ENCODE results near the gene ZNF497.
"Not testable (repeated sequence)": the region's sequence is repeated elsewhere in the genome, so short reads cannot be mapped to it uniquely, and the experiment has no call there.

Gene ZNF497

GRCh38 chr19:58366585-58367430 is 4.3 kb upstream of the ZNF497 start:
- DNase-seq = no peak

DNA sequence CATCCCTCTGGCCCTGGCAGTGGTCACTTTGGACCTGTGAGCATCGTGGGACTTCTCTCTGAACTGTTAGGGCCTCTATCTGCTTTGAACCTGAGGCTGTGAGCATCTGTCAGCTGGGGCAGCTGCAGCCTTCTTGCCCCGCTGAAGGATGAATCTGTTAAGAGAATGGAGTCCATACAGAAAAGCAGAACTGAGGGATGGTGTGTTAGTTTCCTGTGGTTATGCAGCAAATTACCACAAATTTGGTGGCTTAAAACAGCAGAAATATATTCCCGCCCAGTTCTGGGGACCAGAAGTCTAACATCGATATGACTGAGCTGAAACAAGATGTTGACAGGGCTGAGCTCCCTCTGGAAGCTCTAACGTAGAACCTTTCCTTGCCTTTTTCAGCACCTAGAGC is 1.6 kb upstream of the ZNF497 start:
- DNase-seq = no peak

GRCh38 chr19:58361900-58362271 is 665 bp downstream of the ZNF497 start:
- DNase-seq = peak; percentile 32

GRCh38 chr19:58357481-58358145 is 4.9 kb downstream of the ZNF497 start:
- DNase-seq = no peak

DNA sequence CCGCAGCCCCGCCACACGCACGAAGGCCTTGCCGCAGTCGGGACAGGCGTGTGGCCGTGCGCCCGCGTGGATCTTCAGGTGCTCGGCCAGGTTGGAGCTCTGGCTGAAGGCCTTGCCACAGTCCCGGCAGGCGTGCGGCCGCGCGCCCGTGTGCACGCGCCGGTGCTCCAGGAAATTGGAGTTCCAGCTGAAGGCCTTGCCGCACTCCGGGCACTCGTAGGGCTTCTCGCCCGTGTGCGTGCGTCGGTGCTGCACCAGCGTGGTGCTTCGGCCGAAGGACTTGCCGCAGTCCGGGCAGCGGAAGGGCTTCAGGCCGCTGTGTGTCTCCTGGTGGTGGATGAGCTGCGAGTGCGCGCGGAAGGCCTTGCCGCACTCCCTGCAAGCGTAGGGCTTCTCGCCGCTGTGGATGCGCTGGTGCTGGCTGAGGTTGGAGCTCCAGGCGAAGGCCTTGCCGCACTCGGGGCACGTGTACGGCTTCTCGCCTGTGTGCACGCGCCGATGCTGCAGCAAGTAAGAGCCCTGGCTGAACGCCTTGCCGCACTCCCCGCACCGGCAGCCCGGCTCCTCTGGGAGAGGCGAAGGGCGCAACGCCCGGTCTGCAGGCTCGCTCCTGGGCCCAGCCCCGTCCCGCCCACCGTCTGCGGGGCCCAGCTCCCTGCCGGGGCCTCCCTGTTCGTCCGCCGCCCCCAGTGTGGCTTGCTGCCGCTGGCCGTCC is 5.6 kb downstream of the ZNF497 start:
- DNase-seq = no peak

- DNase-seq = no peak
Measured at GRCh38 chr19:58355908-58356765, 6.4 kb downstream of the ZNF497 start.

DNA sequence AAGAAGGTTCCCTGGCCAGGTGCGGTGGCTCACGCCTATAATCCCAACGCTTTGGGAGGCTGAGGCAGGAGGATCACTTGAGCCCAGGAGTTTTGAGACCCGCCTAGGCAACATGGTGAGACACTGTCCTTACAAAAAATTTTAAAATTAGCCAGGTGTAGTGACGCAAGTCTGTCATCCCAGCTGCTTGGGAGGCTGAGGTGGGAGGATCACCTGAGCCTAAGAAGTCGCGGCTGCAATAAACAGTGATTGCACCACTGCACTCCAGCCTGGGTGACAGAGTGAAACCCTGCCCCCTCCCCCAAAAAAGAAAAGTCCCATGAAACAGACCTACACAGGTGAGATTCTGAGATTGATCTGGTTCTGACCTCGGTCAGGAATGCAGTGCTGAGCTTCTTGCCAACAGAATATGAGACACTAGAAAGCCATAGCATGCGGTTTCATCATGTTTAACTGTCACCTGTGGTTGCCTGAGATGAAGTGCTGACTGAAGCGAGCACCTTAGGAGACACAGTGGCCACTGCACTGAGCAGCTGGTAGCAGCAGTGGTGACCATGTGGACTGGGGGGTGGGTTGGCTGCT is 7.2 kb downstream of the ZNF497 start:
- no peak for DNase-seq

GRCh38 chr19:58354478-58355030 is 8.0 kb downstream of the ZNF497 start:
- DNase-seq = no peak

DNA sequence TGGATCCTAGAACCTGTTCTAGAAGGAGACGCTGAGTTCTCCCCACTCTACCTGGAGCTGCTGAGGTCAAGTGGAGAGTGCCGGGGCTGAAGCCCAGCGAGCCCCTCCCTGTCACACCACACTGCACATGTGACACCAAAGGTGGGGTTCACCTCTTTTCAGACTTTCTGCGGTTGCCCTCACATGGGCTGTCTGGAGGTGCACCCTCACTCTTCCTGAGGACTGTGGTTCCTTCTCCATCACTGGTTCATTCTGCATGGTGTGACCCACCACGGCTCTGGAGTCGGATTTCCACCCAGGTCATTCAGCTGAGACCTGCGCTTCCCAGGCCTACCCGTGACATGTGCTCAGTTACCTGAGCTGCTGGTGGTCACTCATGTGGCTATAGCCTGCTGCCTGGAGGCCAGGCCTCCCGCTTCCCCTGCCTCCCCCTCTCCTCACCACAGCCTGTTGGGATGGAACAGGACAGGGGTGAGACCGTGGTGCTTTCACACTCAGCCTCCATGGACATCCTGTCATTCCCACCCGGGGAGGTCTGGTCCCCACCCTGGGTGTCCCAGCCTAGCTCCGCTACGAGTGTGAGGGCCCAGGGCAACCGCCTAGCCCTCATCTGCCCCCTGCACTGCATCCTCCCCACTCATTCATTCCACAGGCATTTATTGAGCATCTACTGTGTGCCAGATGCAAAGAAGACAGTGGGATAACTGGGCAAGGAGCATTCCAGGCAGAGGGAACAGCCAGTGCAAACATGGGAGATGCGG is 8.7 kb downstream of the ZNF497 start:
- no peak for DNase-seq

DNA sequence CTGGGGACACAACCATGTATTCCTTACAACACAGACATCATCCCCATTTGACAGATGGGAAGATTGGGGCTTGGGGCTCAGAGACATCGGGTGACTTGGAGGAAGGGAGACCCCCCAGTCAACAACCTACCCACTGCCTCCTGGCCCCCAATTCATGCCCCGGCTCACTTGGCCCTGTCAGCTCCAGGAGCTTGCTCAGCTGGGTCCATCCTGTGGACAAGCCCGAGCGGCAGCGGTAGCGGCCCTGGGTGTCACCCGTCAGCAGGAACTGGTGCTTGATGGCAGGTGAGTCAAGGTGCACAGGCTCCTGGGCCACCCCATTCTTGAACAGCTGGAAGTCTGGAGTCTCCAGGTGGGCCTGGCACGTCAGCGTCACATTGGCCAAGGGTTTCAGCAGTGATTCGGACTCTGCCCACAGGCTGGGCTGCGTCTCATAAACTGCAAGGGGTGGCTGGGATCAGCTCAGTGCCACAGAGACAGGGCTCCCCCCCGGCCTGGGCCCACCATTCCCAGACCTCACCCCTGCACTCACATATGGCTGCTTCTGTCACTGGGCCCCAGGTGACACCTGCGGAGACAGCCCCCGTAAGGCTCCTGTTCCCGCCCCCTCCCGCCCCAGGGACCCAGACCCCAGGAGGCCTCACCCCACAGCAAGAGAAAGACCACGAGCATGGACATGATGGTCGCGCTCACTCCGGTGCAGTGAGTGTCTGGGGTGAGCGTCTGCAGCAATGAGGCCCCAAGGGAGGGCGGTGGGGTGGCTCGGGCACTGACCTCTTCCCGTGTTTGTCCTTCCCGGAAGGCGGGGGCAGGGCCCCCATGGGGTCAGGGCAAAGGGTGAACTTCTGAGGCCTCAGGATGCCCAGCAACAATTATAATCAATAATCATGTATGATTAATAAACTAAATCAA is 9.5 kb downstream of the ZNF497 start, which contains the start of gene A1BG:
Gene A1BG, minus strand, starts transcription at position 733 of the 912 bp plus-strand sequence. Its CDS starts 55 bp downstream, at position 678.
- DNase-seq = no peak

- DNase-seq = no peak
Measured at GRCh38 chr19:58351990-58352755, 10.4 kb downstream of the ZNF497 start.

DNA sequence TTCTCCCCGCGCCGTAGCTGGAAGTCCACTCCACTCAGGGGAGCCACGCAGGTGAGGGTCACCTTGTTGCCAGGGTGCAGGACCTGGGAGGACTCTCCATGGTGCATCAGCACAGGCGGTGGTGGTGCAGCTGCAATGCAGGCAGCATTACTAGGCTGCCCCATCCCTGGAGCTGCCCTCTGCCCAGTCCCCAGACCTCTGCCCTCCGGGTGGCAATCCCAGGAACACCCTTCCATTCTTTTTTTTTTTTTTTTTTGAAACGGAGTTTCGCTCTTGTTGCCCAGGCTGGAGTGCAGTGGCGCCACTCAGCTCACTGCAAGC is 11.0 kb downstream of the ZNF497 start:
- no peak for DNase-seq

DNA sequence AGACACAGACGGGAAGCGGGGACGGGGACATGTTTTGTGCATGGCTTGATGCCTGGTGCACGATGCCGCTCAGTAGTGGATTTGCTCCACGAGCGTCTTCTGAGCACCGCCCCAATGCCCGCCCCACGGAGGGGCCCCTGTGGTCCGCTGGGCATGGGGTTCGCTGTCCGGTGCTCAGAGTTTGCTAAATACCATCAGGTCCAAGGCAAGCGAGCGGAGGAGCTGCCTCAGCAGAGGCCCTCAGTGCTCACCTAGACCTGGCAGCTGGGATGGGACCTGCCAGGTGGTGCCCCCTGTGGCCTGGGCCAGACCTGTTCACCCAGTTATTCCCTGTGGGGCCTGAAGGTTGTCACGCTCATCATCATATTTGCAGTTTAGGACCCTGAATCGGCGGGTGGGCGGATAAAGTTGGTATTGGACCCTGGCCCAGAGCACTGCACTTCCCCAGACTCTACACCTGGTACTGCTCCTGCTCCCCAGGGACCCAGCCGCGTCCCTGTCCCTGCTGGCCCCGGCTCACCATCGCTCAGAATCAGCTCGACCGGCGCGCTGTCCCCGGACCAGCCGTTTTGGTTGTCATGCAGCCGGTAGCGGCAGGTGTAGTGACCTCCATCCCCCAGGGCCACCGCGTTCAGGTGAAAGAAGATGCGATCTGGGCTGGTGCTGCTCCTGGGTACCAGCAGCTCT is 11.5 kb downstream of the ZNF497 start:
- no peak for DNase-seq

DNA sequence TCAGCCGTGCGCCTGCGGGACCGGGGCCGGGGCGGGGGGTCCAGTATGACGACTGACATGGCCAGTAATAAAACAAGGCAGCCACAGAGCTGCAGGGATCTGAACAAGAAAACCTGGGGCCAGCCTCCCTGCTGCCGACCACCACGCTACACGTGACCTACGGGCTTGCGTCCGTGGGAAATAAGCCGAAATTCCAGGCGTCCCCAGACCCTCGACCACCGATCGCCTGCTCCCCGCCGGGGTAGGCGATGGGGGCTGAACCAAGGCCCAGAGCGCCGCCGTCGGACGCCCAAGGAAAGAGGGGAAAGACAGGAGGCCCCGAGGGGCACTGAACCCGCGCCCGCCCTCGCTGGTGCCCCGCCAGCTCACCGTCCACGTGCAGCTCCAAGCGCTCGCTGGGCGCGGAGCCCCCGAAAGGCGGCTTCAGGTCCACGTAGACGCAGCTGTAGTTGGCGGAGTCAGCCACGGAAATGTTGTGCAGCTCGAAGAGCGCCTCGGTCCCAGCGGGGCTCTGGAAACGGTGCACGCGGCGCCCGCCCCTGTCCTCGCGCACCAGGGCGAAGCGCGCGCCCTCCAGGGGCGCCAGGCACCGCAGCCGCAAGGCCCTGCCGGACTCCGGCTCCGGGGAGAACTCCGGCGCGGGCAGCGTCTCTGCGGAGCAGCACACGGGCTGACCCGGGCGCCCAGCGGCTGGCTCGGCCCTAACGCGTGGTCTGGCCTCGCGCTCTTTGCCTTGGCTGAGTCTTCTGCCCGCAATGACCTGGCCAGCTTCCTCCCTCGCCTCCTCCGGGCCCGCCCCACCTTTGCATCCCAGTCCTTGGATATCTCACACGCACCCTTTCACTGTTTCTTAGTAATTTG is 12.3 kb downstream of the ZNF497 start:
- no peak for DNase-seq

GRCh38 chr19:58349590-58349989 is 13.0 kb downstream of the ZNF497 start:
- no peak for DNase-seq

GRCh38 chr19:58348080-58348479 is 14.5 kb downstream of the ZNF497 start:
- not testable (repeated sequence) for DNase-seq
